ENCODE results near the gene PCDH8.
A peak's percentile ranks its signal among the peaks of the same experiment; 100 is the strongest.
"Not testable (repeated sequence)": the region's sequence is repeated elsewhere in the genome, so short reads cannot be mapped to it uniquely, and the experiment has no call there.

The PCDH8 gene

DNA sequence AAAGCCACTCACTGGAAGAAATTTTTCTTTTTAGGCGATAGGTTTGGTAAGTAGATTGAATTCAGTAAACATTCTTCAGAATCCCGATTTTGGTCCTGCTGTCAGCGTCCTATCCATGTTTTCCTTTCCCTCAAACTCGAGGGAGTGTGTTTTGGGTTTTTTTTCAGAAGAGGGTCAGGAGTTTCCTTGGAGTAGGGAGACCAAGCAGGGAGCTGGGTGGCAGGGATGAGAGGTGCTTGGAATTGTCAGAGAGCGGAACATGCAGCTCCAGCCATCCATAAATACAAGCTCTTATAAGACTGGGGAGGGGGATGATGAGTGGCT is 1.6 kb upstream of the PCDH8 start:
- no peak for DNase-seq

DNA sequence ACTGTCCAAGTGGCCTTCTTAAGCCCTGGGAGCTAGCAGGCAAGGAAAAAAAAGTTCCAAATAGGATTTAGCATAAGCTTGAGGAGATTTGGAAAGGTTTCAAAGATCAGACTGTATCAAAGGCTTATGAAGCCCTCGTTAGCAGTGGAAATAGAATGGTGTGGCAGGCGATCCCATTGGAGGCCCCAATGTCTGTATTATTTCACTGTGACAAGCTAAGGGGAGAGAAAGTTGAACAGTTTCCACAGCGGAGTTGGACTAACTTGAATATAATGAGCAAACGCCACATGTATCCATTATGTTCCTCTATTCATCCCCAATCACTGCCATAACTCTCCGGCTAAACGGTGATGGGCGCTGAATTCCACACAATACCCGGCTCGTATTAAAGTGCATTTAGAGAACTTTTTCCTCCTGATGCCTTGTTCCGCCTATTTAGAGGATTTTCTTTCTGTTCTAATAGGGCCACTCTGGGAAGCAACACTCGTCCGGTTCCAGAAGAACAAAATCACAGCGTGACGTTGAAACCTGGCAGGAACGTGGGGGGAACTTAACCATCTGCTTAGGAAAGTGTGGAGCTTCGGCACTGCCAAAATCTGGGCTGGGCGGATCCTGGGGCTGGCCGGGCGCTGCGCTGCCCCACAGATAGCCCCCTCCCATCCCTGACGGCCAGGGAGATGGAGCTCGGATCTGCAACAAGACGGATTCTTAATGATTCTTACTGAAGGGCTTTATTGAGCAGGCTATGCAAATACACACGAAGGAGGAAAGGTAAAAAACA is 1.0 kb upstream of the PCDH8 start:
- DNase-seq: no peak

DNA sequence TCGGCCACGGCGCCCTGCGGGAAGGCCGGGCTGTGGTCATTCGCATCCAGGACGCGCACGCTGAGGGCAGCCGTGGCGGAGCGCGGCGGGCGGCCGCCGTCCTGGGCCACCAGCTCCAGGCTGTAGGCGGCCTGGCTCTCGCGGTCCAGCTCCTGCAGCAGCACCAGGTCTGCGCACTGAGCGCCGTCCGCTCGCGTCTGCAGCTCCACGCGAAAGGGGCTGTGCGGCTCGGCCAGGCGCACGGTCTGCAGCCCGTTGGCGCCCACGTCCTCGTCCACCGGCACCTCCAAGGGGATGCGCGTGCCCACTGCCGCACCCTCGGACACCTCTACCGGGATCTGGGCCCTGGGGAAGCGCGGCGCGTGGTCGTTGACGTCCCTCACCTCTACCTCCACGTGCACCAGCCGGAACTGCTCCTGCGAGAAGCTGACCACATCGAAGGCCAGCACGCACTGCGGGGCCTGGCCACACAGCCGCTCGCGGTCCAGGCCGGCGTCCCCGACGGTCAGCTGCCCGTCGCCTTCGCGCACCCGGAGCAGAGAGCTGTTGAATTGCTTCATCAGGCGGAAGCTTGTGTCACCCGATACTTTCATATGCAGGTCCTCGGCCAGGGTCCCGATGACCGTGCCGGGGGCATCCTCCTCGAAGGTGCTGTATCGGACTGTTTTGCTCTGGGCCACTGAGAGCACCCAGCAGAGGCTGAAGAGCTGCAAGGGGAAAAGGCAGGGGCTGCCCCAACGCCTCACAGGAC is 583 bp downstream of the PCDH8 start:
- no peak for DNase-seq

DNA sequence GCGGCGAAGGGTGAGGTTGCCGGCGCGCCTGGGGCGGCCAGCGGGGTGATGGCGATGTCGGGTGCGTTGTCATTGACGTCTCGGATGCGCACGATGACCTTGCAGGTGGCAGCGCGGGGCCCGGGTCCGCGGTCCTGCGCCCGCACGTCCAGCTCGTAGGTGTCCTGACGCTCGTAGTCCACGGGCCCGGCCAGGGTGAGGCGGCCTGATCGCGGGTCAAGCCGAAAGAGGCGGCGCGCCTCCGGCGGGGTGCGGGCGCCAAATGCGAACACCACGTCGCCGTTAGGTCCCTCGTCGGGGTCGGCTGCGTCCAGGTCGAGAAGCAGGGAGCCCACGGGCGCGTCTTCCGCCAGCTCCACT is 1.1 kb downstream of the PCDH8 start:
- no peak for DNase-seq

DNA sequence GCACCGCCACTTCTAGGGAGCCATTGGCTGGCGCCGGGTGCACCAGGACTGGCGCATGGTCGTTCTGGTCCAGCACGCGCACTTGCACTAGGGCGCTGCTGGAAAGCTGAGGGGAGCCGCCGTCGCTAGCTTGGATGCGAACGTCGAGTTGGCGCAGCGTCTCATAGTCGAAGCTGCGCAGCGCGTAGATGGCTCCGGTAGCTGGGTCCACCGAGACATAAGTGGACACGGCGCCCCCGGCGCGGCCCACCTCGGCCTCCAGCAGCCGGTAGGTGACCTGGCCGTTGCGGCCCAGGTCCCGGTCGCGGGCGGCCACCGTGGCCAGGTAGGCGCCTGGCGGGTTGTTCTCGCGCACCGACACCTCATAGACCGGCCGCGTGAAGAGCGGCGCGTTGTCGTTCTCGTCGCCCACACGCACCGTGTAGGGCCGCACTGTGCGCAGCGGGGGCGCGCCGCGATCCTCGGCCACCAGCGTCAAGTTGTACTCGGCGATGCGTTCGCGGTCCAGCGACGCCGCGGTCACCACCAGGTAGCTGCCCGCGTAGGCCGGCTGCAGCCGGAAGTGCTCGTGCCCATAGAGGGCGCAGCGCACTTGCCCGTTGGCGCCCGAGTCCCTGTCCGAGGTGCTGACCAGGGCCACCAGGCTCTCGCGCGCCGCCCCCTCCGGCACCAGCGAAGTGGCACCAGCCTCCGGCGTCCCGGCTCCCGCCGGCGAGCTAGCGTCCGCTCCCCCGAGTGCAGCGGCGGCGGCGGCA is 1.7 kb downstream of the PCDH8 start:
- no peak for DNase-seq

DNA sequence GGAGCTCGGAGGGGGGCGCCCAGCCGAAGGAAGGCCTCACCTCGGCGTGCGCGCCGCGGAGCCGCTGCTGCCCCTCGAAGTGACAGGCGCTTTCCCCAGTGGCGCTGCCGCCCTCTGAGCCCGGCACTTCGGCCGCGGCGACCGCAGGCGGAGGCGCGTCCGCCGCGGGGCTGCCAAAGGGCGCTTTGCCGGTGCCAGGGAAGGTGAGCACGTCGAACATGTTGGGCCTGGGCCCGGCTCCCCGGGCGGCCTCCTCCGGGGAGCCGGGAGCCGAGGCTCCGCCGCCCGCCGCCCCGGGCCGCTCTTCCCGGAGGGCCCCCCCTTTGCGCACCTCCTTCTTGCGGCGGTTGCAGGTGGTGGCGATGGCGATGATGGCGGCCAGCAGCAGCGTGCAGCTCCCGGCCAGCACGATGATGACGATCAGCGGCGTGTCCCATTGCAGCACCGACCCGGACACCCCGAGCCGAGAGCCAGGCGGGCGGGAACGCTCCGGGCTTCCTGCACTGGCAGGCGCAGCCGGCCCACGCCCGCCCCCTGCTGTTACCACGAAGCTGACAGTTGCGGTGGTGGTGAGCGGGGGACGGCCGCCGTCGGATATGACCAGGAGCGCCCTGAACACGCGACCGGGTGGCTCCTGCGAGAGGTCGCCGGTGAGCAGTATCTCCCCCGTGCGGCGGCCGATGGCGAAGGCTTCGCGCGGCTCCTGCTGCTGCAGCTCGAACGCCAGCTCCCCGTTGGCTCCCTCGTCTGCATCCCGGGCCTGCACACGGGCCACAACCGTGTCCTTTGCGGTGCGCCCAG is 2.5 kb downstream of the PCDH8 start:
- peak; percentile 84 for DNase-seq

DNA sequence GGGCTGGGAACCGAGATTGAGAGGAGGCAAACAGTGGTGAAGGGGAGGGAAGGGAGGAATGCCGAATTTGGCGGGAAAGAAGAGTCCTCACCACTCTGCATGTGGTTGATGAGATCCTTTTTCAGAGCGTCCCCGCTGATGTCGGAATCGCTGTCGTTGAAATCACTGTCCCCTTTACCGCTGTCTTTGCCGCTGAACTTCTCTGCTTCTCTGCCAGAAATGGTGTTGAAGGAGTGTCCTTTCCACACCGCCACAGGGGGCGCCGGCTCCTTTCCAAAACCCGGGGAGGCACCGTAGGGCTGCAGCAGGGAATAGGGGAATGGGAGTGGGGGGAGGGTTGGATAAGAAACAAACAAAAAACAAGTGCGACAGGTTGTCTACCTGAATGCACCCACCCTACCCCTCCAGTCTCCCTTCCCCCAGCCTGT is 3.1 kb downstream of the PCDH8 start:
- DNase-seq: peak; percentile 81

DNA sequence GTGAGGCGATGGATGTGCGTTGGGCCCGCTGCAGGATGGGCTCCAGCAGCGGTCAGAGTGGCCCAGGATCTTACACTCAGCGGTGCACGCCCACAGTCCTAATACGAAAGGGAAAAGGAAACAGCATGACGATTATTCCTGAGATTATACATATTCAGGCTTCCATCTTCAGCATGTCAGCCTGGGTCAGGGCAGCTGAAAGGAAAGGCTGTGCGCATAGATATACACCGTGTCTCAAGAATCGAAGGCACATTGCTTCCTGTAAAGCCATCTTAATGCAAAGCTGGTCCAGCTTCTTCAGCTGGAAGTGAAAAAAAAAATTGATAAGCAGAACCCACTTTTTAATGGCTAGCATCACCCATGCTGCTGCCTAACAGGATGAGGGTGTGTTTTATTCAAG is 3.6 kb downstream of the PCDH8 start:
- DNase-seq: no peak

DNA sequence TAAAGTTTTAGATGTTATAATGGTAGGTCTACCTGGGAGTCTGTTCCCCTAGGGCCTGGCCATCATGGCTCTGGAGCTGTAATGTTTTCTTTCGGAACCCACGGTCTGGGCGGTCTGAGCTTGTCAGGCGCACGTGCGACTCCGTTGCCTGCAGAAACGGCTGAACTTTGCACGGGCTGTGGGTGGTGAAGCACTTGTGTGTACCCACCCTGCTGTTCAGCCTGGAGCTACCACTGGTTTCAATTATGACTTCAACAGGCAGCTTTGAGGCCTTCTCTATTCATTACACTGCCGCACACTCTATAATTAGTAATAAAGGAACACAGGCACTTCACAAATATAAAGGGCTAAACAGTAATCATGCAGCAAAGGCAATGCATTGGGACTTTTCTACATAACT is 6.0 kb downstream of the PCDH8 start:
- DNase-seq: no peak

DNA sequence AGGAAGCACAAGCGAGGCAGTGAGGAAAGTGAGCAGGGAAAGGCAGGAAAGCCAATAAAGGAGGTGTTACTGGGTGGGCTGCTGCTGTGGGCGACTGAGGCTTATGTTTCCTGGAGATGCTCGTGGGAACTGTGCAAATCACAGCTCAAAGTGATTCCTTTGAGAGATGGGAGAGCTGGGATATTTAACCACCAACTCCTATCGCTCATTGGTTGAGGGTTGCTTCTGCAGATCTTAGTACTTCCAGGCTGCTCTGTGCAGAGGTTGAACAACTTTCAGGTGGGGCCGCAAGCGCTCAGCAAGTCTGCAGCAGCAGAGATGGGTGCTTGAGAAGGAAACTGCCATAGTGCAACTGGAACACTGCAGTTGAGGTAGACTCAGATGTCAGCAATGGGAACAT is 8.4 kb downstream of the PCDH8 start:
- no peak for DNase-seq

DNA sequence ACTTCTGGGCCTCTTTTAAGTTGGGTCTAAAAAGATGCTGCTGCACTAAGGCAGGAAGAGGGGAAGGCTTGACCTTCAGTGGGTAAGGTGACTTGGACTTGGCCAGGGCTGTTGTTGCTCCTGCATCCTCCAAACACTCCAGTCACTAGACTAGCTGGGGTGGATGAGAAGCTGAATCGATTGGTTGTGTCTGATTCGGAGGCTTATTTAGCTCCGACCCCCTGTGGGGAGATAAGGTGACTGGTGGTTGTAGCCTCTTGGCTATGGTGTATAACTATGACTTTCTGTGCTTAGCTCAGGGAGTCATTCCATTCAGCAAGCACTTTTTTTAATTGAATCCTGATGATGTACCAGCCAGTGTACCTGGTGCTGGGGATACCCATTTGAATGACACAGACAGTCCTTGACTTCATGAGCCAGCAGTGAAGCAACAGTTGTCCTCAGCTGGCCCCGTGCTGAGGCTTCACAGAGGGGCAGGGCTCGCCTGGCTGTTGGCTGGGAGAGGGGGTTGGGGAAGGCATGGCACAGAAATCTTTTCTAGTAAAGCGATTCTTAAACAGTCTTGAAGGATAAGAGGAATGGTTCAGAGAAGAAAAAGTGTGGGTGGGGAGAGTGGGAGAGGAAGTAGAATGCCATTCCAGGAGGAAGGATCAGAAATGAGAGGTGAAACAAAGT is 9.9 kb downstream of the PCDH8 start:
- DNase-seq: no peak

DNA sequence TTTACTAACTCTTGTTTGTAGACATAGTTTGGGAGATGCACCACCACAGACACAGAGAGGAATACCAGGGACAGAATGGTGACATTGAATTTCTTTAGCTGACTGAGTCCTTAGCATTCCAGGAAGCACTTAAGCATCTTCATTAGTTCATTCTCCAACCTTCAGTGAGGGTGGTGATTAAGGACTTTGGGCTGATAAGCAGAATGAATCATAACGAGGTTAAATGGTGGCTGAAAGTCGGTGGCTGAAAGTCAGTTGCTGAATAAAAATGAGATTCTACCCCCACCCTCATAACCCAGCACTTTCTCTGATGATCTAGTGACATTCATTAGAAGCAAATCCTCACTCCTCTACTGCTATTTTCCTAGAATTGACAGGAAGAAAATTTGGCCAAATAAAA is 10.6 kb downstream of the PCDH8 start:
- no peak for DNase-seq

DNA sequence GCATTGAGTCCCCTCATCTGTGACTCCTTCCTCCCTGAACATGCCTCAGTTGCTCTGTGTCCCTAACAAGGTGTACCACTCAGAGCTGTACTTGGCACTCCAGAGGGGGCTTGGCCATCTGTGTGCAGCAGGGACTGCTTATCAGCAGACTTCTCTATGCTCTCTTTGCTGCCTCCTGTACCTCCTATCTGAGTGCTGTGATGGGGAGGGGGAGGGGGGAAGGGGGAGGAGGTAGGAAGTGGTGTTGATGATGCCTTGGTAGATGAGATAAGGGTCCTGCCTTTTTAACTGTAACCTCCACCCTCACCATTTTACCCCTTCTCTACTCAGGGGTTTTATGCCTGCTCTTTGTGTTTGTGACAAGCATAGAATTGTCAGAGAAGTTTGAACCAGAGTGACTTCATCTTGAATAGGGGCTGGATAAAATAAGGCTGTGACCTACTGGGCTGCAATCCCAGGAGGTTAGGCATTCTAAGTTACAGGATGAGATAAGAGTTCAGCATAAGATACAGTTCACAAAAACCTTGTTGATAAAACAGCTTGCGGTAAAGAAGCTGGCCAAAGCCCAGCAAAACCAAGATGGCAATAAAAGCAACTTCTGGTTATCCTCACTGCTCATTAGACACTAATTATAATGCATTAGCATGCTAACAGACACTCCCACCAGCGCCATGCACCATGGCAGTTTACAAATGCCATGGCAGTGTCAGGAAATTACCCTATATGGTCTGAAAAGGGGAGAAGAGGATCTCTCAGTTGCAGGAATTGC is 13.2 kb downstream of the PCDH8 start:
- DNase-seq: no peak

DNA sequence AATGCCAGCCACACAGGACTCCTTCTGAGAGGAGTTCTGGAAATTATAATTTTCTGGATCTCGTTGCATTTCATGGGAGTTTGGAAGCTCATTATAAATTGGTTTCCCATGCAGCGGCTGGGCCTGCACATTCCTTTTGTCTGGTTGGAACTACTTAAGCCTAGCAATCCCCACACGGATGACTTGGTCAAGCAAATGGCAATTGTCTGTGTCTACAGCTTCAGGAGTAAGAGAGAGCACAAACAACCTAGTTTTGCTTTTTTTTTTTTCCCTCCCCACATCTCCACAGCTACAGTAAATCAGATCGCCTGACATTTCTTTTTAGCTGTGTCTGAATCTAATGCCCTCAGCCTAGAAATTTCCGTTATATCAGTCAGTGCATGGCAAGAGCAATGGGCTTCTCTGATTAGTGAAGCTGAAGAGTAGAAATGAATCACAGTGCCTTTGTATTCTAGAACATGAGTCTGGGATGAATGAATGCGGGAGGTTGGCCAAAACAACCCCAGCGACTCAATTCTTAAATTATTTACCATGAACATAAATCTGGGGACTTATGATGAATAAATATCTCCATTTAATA is 15.1 kb downstream of the PCDH8 start:
- no peak for DNase-seq

DNA sequence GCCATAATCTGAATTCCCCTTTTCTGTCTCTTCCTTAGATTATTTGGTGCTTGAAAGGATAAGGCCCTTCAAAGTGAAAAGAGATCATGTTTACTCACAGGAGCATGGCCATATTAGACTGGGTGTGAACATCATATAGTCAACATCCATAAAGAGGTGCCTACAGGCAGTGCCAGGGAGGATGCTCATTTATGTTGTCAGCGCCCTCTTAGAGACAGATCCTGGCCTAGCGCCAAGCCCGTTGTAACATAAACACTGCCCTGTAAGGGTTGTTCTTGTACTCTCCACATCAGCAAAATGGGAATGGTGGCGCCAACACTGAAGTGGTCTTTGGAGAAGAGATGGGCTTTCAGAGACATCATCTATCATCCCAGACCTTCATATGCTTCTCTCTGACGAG is 16.1 kb downstream of the PCDH8 start:
- DNase-seq: no peak

DNA sequence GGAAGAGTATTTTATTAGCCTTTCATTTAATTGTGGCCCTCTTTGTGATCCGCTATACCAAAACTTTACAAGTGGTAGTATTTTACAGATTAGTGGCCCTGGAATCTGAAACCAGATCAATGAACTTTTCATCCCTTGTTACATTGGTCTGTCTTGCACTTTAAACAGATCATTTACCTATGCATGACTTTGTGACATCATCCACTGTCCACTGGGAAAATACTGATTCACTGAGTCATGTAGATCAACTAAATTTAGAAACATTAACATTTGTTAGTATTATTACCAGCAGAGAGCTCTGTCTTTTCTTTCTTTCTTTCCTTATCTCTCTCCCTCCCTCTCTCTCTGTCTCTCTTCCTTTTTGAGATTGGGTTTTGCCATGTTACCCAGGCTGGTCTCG is 17.5 kb downstream of the PCDH8 start:
- no peak for DNase-seq

DNA sequence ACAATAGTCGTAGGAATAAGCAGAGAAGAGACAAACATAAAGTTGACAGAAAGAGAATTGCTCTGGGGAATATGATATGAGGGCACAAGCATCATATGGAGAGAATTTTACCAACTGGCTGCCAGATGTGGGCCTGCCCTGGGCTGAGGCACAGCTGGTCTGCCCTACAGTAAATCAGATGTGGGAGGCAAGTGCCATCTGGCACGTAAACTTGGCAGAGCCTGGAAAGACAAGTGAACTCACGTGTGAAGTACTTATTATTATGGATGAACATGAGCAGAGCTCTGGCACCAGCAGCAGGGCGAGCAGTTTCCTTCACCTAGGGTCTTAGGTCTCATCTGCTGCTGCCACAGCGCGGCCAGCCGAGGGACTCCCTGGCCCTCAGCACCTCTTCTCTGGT is 20.6 kb downstream of the PCDH8 start:
- DNase-seq: no peak

DNA sequence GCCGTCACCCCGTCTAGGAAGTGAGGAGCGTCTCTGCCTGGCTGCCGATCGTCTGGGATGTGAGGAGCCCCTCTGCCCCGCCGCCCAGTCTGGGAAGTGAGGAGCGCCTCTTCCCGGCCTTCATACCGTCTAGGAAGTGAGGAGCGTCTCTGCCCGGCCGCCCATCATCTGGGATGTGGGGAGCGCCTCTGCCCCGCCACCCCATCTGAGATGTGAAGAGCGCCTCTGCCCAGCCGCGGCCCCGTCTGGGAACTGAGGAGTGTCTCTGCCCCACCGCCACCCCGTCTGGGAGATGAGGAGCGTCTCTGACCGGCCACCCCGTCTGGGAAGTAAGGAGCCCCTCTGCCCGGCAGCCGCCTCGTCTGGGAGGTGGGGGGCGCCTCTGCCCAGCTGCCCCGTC is 30.6 kb downstream of the PCDH8 start:
- DNase-seq: not testable (repeated sequence)

DNA sequence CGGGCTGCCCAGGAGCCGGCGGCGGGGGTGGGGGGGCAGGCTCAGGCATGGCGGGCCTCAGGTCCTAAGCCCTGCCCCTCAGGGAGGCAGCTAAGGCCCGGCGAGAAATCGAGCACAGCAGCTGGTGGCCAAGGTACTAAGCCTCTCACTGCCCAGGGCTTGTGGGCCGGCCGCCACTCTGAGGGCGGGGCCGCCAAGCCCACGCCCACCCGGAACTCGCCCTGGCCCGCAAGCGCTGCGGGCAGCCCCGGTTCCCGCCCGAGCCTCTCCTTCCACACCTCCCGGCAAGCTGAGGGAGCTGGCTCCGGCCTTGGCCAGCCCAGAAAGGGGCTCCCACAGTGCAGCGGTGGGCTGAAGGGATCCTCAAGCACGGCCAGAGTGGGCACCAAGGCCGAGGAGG is 33.1 kb downstream of the PCDH8 start:
- no peak for DNase-seq

DNA sequence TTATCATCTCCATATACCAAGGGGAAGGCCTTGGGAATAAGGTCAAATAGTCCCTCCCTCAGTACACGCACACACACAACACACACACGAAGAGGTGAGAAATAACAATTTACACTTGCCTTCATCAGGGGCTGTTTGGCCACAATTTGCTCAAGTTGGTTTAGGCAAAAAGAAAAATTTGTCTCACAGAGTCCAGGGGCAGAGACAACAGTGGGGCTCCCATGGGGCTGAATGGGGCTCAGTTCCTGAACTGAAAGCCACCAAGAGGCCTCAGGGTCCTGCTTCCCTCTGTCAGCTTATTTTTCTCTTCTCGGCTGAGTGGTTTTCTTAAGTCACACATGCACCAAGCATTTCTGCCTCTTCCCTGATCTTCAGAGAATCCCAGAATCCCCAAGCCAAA is 35.5 kb downstream of the PCDH8 start:
- DNase-seq: no peak

DNA sequence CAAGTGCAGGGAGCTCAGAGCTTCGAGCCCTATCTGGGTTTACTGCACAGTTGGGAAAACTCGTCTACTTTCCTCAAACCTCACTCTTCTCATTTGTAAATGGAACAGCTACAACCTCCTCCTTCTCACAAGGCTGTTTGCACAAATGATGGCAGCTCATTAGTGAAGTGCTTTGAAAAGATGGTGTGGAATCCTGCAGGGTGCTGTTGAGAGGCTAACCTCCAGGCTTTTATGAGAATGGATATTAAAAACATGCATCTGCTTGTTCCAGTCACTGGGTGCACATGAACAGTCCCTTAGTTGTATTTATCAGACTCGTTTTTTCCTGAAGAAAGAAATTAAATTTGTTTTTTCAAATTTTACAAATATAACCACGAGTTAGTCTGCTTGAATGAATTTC is 36.6 kb downstream of the PCDH8 start:
- no peak for DNase-seq

DNA sequence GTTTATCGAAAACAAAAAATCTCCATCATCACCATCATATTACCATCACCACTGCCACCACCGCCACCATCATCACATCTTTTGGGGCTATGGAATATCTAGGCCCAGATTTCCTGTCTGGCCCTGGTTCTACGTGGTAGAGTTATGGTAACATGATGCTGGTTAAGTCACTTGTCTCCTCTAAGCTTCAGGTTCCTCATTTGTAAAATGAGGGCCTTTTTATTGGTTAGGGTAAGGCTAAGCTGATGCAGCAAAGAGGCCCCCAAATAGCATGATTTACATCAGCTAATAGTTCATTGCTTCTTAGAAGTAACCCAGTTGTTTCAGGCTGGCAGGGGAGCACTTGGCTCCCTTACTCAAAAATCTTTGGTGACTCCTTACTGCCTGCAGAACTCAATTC is 37.9 kb downstream of the PCDH8 start:
- no peak for DNase-seq
